CD4-positive, alpha-beta memory T cell (primary cell): ENCODE data around the gene ZNF710. TPM values are rescaled to one million over a fixed set of nuclear protein-coding genes. Genes with fewer than 3 reads are reported as not detected.

Source experiments
- CTCF ChIA-PET: fragments of 350-600 bp; sonication (Branson Sonifier 250); formaldehyde crosslinking; loops from one replicate; lab custom pipeline; 2021; ENCODE audit warnings: inconsistent platforms; ENCODE audit not compliant: partially characterized antibody; lab: Charles Lee
- POLR2A ChIA-PET: fragments of 350-600 bp; sonication (Branson Sonifier 250); formaldehyde crosslinking; loops from one replicate; lab custom pipeline; 2021; ENCODE audit not compliant: partially characterized antibody; lab: Charles Lee
- DNase-seq, 5 donors: peaks; one replicate each; pipeline versions ENCODE4 v3.0.0 to v3.0.0-alpha.2; 2020 to 2022; ENCODE audit warnings: mixed read lengths in 1 of 5
- H3K27ac ChIP-seq: one replicate; pipeline ENCODE4 v1.7.0; 2013; ENCODE audit warnings: low read depth, low read length
- H3K27me3 ChIP-seq: 2 replicates; pipeline ENCODE4 v1.7.0; 2013; ENCODE audit warnings: mild to moderate bottlenecking, low read length, moderate library complexity; ENCODE audit not compliant: insufficient read depth
- H3K36me3 ChIP-seq: 2 replicates; pipeline ENCODE4 v1.7.0; 2013; ENCODE audit warnings: mild to moderate bottlenecking, low read length, moderate library complexity; ENCODE audit not compliant: insufficient read depth
- H3K4me1 ChIP-seq: 2 replicates; pipeline ENCODE4 v1.7.0; 2013; ENCODE audit warnings: mild to moderate bottlenecking, low read length, moderate library complexity; ENCODE audit not compliant: insufficient read depth
- H3K4me3 ChIP-seq, 2 donors: one replicate each; pipeline ENCODE4 v1.7.0; 2013; ENCODE audit warnings: low read length in 2 of 2, mild to moderate bottlenecking in 1 of 2
- H3K9me3 ChIP-seq, 2 donors: one replicate each; pipeline ENCODE4 v1.7.0; 2013; ENCODE audit warnings: low read length in 2 of 2, control low read depth in 1 of 2; ENCODE audit not compliant: control insufficient read depth in 1 of 2
- H3K27ac Mint-ChIP-seq, 7 donors: one replicate each; pipeline ENCODE4 v1.8.0; 2020 to 2021; ENCODE audit warnings: mixed read lengths in 7 of 7, mild to moderate bottlenecking in 6 of 7, inconsistent platforms in 3 of 7, moderate library complexity in 3 of 7
- H3K27me3 Mint-ChIP-seq, 2 donors: one replicate each; pipeline ENCODE4 v1.8.0; 2020 to 2021; ENCODE audit warnings: mixed read lengths in 2 of 2
- H3K36me3 Mint-ChIP-seq, 2 donors: one replicate each; pipeline ENCODE4 v1.8.0; 2020 to 2021; ENCODE audit warnings: mixed read lengths in 2 of 2, inconsistent platforms in 1 of 2, mild to moderate bottlenecking in 1 of 2
- H3K4me1 Mint-ChIP-seq, 4 donors: one replicate each; pipeline ENCODE4 v1.8.0; 2020 to 2021; ENCODE audit warnings: mixed read lengths in 4 of 4, mild to moderate bottlenecking in 1 of 4
- H3K4me3 Mint-ChIP-seq, 8 donors: one replicate each; pipeline ENCODE4 v1.8.0; 2020 to 2021; ENCODE audit warnings: mixed read lengths in 8 of 8, mild to moderate bottlenecking in 7 of 8, moderate library complexity in 6 of 8, inconsistent platforms in 3 of 8
- H3K9me3 Mint-ChIP-seq, 8 donors: one replicate each; pipeline ENCODE4 v1.8.0; 2020 to 2021; ENCODE audit warnings: mixed read lengths in 8 of 8, mild to moderate bottlenecking in 5 of 8, inconsistent platforms in 3 of 8, moderate library complexity in 1 of 8
- intact Hi-C: fragments of 100-400 bp; cut with micrococcal nuclease; formaldehyde crosslinking; loops from one replicate; pipeline ENCODE4 v1.15.1; 2023
- polyA plus RNA-seq, 2 donors: library from polyadenylated mRNA; unstranded; fragments of 300-500 nt; fragmentation: Illumina TruSeq; gene quantifications; one replicate each; pipeline ENCODE4 v1.2.3, GENCODE V29; 2021
- total RNA-seq, 2 experiments: library from RNA; stranded (reverse); gene quantifications; one replicate each; pipeline ENCODE4 v1.2.3, GENCODE V29; 2021

The ZNF710 gene
- total and polyA plus RNA-seq, 4 experiments from 2014 or later: 0.10 to 19.7 (median 10.9) TPM

- intact Hi-C loops: no loop called here
- no peaks in the 10 kb centered on the region for H3K27me3 ChIP-seq
- H3K4me3 ChIP-seq: no peak overlapping the region
- no peaks in the 10 kb centered on the region for H3K36me3 ChIP-seq
- peaks cover 0 to 2% (median 0%) of the 10 kb centered on the region in 8 donors for H3K9me3 Mint-ChIP-seq
- H3K9me3 ChIP-seq: no peaks in the 10 kb centered on the region
- H3K27me3 Mint-ChIP-seq: no peaks in the 10 kb centered on the region
- peaks cover 51 to 80% (median 67%) of the 10 kb centered on the region in 4 donors for H3K4me1 Mint-ChIP-seq
- no peak overlapping the region for H3K27ac ChIP-seq
- POLR2A ChIA-PET: interaction anchor here (0.9 to 1.2 kb wide), 2 partner anchors 9 kb away, joined by 3 to 4 read pairs; no protein-coding TSS in a partner anchor
- H3K4me1 ChIP-seq: peaks cover 74% of the 10 kb centered on the region
- peaks cover 0 to 3% of the 10 kb centered on the region in 2 donors for H3K36me3 Mint-ChIP-seq
- H3K4me3 Mint-ChIP-seq: peak overlapping the region in 1 of 8 donors; percentile 7
- CTCF ChIA-PET: interaction anchor here (0.7 kb wide), 1 partner anchor 57 kb away, joined by 4 read pairs; no protein-coding TSS in a partner anchor
- no peak for DNase-seq
- peak overlapping the region in 5 of 7 donors; percentile 13 to 91 (median 55) for H3K27ac Mint-ChIP-seq
Observed at GRCh38 chr15:90007076-90007460, 5.9 kb downstream of the ZNF710 start.

GRCh38 chr15:90008607-90009006 is 7.5 kb downstream of the ZNF710 start:
- Histone ChIP-seq H3K27ac (no peak overlapping the region), H3K27me3 (no peaks in the 10 kb centered on the region), H3K4me1 (peaks cover 75% of the 10 kb centered on the region), H3K36me3 (no peaks in the 10 kb centered on the region), H3K9me3 (no peaks in the 10 kb centered on the region), H3K4me3 (no peak overlapping the region)
- H3K27ac Mint-ChIP-seq: peak overlapping the region in 2 of 7 donors; percentile 22 to 91
- DNase-seq: no peak
- no peaks in the 10 kb centered on the region for H3K27me3 Mint-ChIP-seq
- CTCF ChIA-PET: interaction anchor here (0.5 to 2.2 kb wide), 3 partner anchors 9 to 919 kb away, joined by 3 to 8 read pairs (median 4); no protein-coding TSS in a partner anchor
- POLR2A ChIA-PET: interaction anchor here (0.8 kb wide), 1 partner anchor 53 kb away, joined by 4 read pairs; no protein-coding TSS in a partner anchor
- peaks cover 0 to 2% (median 0%) of the 10 kb centered on the region in 8 donors for H3K9me3 Mint-ChIP-seq
- no peaks in the 10 kb centered on the region for H3K36me3 Mint-ChIP-seq
- no peak overlapping the region for H3K4me3 Mint-ChIP-seq
- intact Hi-C loops: no loop called here
- H3K4me1 Mint-ChIP-seq: peaks cover 51 to 76% (median 66%) of the 10 kb centered on the region in 4 donors

GRCh38 chr15:90009301-90010022 is 8.3 kb downstream of the ZNF710 start:
- intact Hi-C loops: loop anchor here (5.0 kb wide), 1 partner anchor 117 kb away; the partner anchor contains the start of gene AP3S2
- ChIA-PET CTCF (interaction anchor here (1.0 to 2.2 kb wide), 3 partner anchors 8 to 62 kb away, joined by 3 to 8 read pairs (median 4); no protein-coding TSS in a partner anchor), POLR2A (interaction anchor here (0.8 to 1.2 kb wide), 3 partner anchors 11 to 52 kb away, joined by 3 to 4 read pairs (median 3); no protein-coding TSS in a partner anchor)
- Histone ChIP-seq H3K4me3 (no peak overlapping the region), H3K36me3 (no peaks in the 10 kb centered on the region), H3K27ac (no peak overlapping the region), H3K27me3 (no peaks in the 10 kb centered on the region), H3K4me1 (peaks cover 75% of the 10 kb centered on the region), H3K9me3 (no peaks in the 10 kb centered on the region)
- no peak for DNase-seq
- Mint-ChIP-seq H3K27ac (peak overlapping the region in 6 of 7 donors; percentile 22 to 78 (median 64)), H3K9me3 (peaks cover 0 to 2% (median 0%) of the 10 kb centered on the region in 8 donors), H3K27me3 (no peaks in the 10 kb centered on the region), H3K4me1 (peaks cover 53 to 75% (median 64%) of the 10 kb centered on the region in 4 donors), H3K36me3 (no peaks in the 10 kb centered on the region), H3K4me3 (peak overlapping the region in 4 of 8 donors; percentile 27 to 58 (median 44))

- H3K27ac Mint-ChIP-seq: peak overlapping the region in 1 of 7 donors; percentile 76
- H3K27me3 Mint-ChIP-seq: no peaks in the 10 kb centered on the region
- intact Hi-C loops: loop anchor here (2.0 to 5.0 kb wide), 2 partner anchors 23 to 119 kb away; partner anchors contain the start of gene AP3S2
- no peaks in the 10 kb centered on the region for H3K36me3 Mint-ChIP-seq
- peak overlapping the region in 1 of 8 donors; percentile 52 for H3K4me3 Mint-ChIP-seq
- H3K9me3 ChIP-seq: no peaks in the 10 kb centered on the region
- peaks cover 40 to 67% (median 52%) of the 10 kb centered on the region in 4 donors for H3K4me1 Mint-ChIP-seq
- CTCF ChIA-PET: interaction anchor here (0.9 to 1.5 kb wide), 2 partner anchors 60 to 113 kb away, joined by 3 to 4 read pairs; no protein-coding TSS in a partner anchor
- H3K27me3 ChIP-seq: no peaks in the 10 kb centered on the region
- no peak for DNase-seq
- no peak overlapping the region for H3K4me3 ChIP-seq
- H3K9me3 Mint-ChIP-seq: peaks cover 0 to 2% (median 0%) of the 10 kb centered on the region in 8 donors
- no peaks in the 10 kb centered on the region for H3K36me3 ChIP-seq
- H3K4me1 ChIP-seq: peaks cover 68% of the 10 kb centered on the region
- no peak overlapping the region for H3K27ac ChIP-seq
- POLR2A ChIA-PET: interaction anchor here (2.6 to 4.5 kb wide), 3 partner anchors 7 to 22 kb away, joined by 13 to 40 read pairs (median 19); partner anchors contain the start of gene ZNF710
Observed at GRCh38 chr15:90011705-90012104, 10.6 kb downstream of the ZNF710 start.

- H3K36me3 Mint-ChIP-seq: peaks cover 0 to 2% of the 10 kb centered on the region in 2 donors
- Histone ChIP-seq H3K27ac (no peak overlapping the region), H3K4me3 (peak overlapping the region; percentile 12 to 27), H3K4me1 (peaks cover 72% of the 10 kb centered on the region), H3K27me3 (no peaks in the 10 kb centered on the region), H3K9me3 (no peaks in the 10 kb centered on the region), H3K36me3 (no peaks in the 10 kb centered on the region)
- H3K27ac Mint-ChIP-seq: peak overlapping the region; percentile 7 to 90 (median 88)
- no peaks in the 10 kb centered on the region for H3K27me3 Mint-ChIP-seq
- H3K4me3 Mint-ChIP-seq: peak overlapping the region; percentile 52 to 86 (median 80)
- intact Hi-C loops: loop anchor here (1.0 to 5.0 kb wide), 3 partner anchors 11 to 121 kb away; partner anchors contain the start of gene AP3S2
- ChIA-PET POLR2A (interaction anchor here (0.6 to 4.5 kb wide), 13 partner anchors 9 to 188 kb away, joined by 3 to 40 read pairs (median 4); partner anchors contain the start of genes AP3S2, SEMA4B and ZNF710), CTCF (interaction anchor here (0.9 to 2.8 kb wide), 7 partner anchors 10 to 139 kb away, joined by 3 to 18 read pairs (median 3); no protein-coding TSS in a partner anchor)
- H3K9me3 Mint-ChIP-seq: peaks cover 0 to 2% (median 0%) of the 10 kb centered on the region in 8 donors
- H3K4me1 Mint-ChIP-seq: peaks cover 40 to 67% (median 51%) of the 10 kb centered on the region in 4 donors
- peak; percentile 59 to 83 (median 77) for DNase-seq
Observed at GRCh38 chr15:90013503-90013937, 12.4 kb downstream of the ZNF710 start.

- Histone ChIP-seq H3K4me3 (no peak overlapping the region), H3K27ac (no peak overlapping the region), H3K36me3 (no peaks in the 10 kb centered on the region), H3K4me1 (peaks cover 63% of the 10 kb centered on the region), H3K27me3 (no peaks in the 10 kb centered on the region), H3K9me3 (no peaks in the 10 kb centered on the region)
- POLR2A ChIA-PET: interaction anchor here (2.1 to 2.5 kb wide), 2 partner anchors 14 to 19 kb away, joined by 8 to 12 read pairs; partner anchors contain the start of gene ZNF710
- peaks cover 0 to 4% of the 10 kb centered on the region in 2 donors for H3K36me3 Mint-ChIP-seq
- H3K9me3 Mint-ChIP-seq: peaks cover 0 to 2% (median 0%) of the 10 kb centered on the region in 8 donors
- peaks cover 28 to 57% (median 39%) of the 10 kb centered on the region in 4 donors for H3K4me1 Mint-ChIP-seq
- peak overlapping the region in 1 of 7 donors; percentile 17 for H3K27ac Mint-ChIP-seq
- intact Hi-C loops: no loop called here
- H3K4me3 Mint-ChIP-seq: no peak overlapping the region
- CTCF ChIA-PET: interaction anchor here (0.7 to 2.8 kb wide), 2 partner anchors 56 to 141 kb away, joined by 3 to 18 read pairs; no protein-coding TSS in a partner anchor
- DNase-seq: no peak
- H3K27me3 Mint-ChIP-seq: no peaks in the 10 kb centered on the region
Observed at GRCh38 chr15:90015294-90015693, 14.2 kb downstream of the ZNF710 start.
